T-helper 9 cell (primary cell): Measurements from ENCODE around the gene RRP1B.
"Not testable (repeated sequence)": the region's sequence is repeated elsewhere in the genome, so short reads cannot be mapped to it uniquely, and the experiment has no call there.

Source experiments
- DNase-seq: peaks from one replicate; pipeline ENCODE4 v3.0.0-alpha.2; 2020

RRP1B gene

DNA sequence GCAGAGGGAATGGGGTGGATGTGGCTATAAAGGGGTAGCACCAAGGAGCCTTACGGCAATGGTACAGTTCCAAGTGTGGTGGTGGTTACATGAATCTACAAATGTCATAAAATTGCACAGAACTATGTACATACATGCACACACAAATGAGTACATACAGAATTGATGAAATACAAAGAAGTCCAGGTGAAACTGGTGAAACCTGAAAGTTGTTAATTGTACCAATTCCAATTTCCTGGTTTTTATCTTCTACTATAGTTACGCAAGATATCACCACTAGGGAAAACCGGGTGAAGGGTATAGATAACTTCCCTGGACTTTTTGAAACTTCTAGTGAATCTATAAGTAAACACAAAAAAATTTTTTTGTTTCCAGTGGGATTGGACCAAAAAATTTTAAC, 19.0 kb upstream of the RRP1B start:
- DNase-seq, result no peak

DNA sequence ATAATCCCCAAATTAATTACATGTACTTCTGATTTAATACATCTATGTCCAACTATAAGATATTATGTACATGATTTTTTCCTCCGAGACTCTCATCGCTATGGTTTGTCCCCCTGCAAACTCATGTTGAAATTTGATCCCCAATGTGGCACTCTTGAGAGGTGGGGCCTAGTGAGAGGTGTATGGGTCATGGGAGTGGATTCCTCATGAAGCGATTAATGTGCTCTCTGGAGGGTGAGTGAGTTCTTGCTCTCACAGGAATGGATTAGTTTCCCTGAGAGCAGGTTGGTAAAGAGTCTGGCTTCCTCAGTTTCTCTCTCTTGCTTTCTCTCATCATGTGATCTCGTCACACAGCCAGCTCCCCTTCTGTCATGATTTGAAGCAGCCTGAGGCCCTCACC, 16.2 kb upstream of the RRP1B start:
- no peak for DNase-seq

DNA sequence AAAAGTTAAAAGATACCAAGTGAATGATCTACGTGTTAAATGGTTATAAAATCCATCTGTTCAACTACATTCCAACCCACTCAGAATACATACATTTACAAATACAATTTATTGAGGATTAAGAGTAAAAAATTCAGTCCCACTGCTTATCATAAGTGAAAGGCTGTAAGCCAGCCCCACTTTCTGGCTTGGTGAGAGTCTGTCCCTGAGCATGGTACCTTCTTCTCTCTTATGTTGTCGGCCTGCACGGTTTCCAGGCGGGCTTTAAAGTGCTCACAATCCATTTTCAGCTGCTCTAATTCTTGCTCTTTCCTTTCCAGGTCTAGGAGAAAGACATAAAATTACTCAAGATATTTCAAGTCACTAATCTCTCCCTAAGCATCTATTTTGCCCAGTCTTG, 15.3 kb upstream of the RRP1B start:
- DNase-seq, result no peak

DNA sequence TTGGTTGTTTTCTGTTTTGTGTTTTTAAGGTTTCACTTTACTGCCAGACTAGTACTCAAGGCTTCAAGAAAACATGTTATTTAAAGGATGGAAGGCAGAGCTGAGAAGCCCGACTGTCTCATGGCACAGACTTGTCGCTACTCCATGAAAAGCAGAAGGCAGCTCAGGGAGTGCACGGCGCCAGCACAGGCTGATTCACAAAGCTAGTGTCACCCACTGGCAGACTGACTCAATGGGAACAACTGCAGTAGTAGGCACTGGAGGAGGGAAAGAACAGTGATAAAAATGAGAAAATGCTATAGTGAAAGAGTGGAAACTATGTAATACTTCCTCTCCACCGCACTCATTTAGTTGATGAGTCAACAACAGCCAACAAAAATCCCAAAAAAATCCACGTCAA, 14.8 kb upstream of the RRP1B start:
- DNase-seq, result no peak

DNA sequence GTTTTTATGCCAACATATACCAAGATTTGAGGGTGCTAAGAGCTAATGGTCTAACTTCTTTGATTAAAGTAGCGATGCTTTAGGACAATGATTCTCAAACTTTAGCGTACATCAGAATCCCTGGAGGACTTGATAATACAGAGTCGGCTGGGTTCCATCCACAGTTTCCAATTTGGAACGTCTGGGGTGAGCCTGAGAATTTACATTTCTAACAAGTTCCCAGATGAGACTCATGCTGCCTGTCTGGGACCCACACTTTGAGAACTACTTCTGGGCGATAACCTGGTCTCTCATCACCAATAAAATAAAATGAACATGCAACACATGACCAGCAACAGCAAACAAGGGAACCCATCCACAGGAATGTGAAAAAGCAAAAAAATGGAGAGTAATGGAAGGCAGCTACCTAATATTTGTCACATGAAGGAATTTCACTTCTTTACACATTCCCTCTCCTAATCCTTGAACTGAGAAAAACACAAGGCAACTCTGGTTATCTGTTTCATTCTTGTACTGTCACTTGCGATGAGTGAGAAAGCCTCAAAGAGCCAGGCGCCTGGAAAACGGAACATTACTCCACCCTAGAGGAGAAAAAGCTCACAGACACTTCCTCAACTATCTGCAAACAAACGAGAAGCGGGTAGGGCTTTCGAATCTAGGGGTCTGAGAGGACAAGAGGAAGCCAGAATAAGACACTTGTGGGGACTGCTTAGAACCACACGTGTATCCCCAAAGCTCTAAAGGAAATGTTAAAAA, 14.0 kb upstream of the RRP1B start:
- no peak for DNase-seq

DNA sequence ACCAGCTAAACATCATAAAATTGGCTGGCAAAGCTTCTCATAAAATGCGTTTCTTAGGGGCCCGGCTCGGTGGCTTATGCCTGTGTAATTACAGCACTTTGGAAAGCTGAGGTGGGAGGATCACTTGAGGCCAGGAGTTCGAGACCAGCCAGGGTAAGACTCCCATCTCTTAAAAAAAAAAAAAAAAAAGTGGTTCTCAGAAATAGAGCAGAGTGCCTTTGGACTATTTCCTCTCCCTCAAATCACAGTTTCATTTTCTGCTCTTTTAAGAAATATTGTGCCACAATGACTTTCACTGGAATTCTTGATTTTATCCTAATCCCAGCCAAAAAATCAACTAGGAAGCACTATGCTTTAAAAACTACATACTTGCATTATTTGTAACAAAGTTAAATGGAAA, 13.4 kb upstream of the RRP1B start:
- DNase-seq, result no peak

DNA sequence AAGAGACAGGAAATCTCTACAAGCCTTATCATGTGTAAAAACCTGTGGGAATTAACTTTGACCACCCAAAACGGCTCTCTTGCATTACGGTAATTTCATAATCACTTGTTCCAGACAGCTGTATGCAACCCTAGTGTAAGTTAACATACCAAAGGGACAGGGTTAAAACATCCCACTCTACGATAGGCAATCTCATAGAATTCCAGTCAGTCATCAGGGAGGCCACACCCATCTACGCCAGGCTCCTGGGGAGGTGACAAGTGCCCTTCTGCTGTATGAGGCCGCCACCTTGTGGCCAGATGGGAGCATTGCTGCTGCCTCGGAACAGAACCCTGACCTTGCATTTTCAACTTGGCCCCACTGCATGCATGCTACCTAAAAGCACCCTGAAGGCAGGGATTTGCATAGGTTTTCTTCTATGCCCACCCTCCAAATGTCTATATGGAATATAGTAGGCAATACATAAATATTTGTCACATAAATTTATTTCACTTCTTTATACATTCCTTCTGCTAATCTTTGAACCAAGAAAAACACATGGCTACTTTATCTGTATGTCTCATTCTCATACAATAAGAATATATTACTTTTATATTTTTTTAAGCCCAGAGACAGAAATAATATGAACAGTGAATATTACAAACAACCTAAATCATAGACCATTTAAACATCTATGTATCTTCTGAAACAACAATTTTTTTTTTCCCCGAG, 12.7 kb upstream of the RRP1B start:
- peak; percentile 79 for DNase-seq

DNA sequence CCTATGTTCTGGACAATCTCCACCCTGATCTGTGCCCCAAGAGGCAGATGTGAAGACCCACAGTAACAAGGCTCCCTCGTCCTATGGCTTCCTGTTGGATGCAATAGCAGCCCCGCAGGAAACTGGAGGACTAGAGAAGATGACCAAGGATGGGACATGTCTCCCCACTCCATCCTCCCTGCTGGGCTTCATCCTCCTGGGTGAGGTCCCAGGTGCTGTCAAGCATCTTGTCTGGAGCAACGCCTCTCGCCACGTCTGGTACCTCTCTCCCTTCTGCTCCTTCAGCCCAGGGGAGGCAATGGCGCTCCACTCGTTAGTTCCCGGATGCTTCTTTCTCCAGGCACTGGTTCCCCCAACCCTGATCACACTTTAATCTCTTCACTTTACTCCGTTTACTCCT, 11.2 kb upstream of the RRP1B start:
- no peak for DNase-seq

DNA sequence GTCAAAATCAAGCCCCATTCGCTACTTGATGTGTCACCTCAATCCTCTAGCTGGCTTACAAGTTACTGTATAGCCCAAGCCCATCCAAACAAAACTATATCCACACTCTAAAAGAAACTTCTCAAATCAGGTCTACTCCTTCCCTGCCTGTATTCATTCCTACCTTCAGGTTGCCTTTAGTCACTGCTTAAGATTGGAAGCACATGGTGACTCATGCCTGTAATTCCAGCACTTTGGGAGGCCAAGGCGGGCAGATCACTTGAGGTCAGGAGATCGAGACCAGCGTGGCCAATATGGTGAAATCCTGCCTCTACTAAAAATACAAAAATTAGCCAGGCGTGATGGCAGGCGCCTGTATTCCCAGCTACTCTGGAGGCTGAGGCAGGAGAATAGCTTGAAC, 7.4 kb upstream of the RRP1B start:
- not testable (repeated sequence) for DNase-seq

DNA sequence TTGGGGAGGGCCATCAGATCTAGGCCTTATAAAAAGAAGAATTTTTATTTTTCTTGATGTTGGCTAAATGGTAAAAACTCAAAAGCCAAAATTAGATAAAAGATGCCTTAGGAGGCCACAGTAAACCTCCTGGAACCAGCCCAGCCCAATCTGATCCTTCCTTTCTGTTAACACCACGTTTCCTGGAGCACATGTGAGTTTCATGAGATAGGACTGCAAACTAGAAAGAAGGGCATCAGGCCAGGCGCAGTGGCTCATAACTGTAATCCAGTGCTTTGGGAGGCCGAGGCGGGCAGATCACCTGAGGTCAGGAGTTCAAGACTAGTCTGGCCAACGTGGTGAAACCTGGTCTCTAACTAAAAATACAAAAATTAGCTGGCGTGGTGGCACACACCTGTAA, 6.7 kb upstream of the RRP1B start:
- no peak for DNase-seq

DNA sequence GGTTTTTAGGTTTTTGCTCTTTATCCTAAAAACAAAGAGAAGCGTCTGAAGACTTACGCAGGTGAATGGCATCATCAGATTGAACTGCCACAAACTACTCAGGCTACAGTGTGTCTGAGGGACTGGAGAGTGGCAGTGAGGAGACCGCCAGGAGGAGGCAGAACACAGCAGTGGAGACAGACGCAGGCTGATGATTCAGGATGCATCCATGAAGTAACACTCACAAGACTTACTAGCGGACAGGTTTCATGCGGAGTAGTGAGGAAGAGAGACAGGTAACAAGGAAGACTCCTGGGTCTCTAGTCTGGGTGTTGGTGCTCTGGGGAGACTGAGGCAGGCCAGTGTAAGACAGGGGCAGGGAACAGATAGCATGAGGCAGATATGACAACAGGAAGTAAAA, 5.7 kb upstream of the RRP1B start:
- no peak for DNase-seq

DNA sequence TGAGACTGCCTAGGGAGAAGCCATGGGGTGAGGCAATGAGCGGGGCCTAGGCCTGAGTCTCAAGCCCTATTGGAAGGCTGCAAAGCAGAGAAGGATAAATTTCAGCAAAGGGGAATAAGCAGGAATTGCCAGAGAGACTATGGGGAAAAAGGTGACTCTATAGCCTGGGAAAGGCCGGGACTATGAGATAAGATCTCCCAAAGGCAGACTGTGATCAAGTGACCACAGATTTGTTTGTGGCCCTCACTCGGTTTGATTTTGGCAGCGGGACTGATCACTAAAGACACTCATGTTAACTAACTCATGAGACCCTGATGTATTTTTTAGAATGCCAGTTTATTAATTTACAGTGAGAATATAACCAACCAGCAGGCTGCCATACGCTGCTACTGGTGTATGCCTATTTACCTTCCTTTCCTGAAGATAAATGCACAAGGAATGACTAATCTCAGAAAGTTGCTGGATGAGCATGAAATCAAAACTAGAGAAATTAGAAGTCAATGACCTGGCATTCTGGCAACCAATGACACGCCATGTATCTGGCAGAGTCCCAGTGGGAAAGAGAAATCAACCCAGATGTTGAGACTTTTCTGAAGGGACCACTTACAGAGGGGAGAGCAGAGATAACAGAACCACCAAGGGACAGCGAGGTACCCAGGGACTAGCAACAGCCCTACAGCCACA, 4.4 kb upstream of the RRP1B start:
- no peak for DNase-seq

DNA sequence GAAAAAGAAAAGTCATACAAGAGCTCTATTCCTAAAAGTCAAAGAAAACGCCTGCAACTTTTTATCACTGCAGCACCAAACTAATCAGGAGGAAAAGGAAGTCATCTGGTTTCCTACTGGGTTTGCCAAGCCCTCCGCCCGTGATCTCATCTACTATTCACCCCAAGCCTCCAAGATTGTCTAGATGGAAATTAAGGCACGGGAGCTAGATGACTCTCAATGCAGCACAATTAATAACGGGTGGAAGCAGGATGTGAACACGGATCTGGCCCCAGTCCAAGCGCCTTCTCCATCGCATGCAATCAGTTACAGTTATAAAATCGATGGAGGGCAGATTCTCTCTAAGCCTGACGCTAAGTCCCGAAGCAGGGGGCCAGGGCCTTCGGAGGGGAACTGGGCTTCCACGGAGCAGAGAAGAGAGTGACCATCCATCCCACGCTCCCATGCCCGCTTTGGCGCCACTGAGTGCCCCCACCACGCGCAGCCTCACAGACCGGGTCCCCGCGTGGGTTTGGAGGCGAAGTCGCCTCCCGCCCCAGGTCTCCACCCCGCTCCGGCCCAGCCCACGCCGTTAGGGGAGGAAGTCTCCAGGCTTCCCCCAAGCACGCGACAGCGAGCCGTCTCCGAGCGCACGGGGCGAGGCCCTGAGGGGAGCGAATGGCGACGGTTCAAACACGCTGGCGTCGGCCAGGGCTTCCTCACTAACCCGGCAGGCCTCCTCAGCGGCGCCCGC, 1.8 kb upstream of the RRP1B start:
- DNase-seq, result no peak

DNA sequence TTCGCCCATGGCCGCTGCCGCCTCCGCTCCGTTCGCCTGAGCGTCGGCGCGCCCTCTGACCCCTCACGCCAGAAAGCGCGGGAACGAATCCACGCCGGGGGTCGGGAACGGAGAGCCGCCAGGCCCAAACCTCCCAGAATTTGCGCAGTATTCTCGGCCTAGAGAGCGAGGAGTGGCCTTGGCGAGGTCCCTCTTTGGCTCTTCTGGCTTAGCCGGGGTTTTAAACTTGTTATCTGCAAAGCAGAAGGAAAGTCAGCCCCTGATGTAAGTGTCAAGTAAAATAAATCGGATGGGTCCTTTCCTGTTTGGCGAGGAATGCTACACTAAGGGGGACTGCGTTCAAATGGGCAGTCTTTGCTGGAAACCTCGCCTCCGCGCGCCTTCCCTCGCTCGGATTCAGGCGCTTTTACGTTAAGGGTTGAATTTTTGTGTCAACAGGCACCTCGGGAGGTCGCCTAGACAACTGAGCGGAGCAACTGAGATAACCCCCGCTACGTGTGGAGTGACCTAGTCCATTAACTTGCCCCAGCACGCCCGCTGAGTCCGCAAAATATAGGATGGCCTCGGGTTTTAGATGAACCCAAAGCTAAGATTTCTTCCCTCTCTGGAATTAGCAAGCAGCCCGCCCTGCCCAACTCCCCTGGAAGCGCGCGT, 1.1 kb upstream of the RRP1B start:
- no peak for DNase-seq

DNA sequence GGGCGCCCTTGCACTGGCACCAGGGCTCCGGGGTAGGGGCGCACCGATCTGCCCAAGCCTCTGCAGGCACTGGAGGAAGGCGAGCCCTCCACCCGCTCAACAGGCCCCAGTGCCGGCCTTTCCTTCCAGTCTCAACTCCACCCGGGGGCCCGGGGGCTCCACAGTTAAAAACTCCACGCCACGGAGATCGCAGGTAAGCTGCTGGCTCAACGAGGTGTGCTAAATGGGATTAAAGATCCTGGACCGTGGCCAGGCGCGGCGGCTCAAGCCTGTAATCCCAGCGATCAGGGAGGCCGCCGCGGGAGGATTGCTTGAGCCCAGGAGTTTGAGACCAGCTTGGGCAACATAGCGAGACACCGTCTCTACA, 608 bp upstream of the RRP1B start:
- no peak for DNase-seq

DNA sequence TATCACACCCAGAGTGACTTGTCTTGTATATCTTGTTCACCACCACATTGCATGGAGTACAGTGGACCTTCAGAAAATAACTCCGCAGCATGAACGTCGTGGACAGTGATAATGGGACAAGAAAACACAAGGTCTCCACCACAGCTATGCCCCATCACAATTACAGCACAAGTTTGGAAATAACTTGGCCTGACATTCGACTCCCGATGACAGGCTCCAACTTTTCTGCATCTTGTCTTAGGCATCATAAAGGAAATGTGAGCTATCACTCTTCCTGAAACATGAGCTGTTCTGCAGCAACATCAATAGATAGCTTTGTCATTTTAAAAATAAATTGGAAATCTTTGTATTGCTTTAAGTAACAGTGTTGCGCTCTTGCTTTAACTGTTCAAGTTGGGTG, 2.9 kb downstream of the RRP1B start:
- DNase-seq, result no peak

DNA sequence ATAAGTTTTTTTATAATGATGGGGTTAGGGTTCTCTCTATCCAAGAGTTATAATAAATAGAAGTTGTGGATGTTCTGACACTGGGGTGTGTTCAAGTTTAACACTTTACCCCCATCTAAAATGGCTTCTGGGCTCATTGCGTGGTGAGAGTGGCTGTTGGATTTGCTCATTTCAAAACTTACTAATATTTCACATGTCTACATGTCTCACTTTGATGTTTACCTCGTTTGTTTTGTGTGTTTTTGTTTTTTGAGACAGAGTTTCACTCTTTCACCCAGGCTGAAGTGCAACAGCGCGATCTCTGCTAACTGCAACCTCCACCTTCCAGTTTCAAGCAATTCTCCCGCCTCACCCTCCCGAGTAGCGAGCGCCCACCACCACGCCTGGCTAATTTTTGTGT, 3.7 kb downstream of the RRP1B start:
- no peak for DNase-seq

DNA sequence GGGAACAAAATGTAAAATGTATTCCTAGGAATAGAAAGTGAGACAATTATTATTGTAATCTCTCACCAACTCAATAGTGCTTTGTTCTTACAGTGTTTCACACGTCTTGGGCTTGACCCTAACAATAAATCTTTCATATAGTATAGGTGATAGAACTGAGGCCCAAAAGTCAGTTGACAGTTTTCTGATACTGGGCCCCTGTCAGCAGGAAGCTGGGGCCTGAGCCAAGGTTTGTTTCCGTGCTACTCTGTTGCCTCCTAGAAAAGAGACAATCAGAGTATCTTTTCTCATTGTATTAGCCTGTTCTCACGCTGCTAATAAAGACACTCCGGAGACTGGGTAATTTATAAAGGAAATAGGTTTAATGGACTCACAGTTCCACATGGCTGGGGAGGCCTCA, 5.0 kb downstream of the RRP1B start:
- DNase-seq, result no peak

DNA sequence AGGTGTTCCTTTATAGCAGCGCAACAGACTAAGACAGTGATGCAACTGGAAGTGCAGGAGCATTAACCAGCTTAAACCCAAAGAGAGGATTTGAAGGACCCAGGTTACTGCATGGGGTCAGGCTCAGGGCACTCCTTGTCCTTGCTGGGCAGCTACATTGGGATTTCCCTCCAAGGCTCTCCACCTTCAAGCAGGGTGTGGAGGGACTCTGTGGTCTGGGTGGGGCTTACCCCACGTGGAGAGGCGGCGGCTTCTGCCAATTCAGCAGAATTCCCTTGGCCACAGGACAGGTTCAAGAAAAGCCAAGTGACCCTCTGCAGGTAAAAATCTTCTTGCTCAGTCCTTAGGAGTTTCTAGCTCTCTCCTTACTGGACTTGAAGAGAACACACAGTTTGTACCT, 6.5 kb downstream of the RRP1B start:
- DNase-seq, result no peak

DNA sequence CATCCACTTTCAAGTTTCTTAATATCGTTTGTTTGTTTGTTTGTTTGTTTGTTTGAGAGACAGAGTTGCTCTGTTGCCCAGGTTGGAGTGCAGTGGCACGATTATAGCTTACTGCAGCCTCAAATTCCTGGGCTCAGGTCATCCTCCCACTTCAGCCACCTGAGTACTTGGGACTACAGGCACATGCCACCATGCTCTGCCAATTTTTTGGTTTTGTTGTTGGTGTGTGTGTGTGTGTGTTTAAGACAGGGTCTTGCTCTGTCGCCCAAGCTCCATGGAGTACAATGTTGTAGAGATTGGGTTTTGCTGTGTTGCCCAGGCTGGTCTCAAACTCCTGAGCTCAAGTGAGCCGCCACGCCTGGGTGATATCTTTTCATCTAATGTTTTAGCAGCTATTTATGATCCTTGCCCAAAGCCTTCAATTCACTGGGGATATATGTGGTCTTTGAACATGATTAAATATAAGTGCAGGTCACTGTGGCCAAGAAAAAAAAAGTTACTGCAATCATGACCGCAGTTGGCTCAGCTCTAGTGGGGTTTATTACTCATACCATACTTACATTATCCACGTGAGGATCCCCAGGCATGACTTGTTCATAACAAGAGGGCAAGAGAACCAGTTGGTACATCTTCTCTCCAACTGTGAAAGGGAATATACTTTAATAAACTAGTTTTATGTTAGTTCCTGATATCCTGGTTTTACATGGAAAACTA, 8.0 kb downstream of the RRP1B start:
- no peak for DNase-seq

DNA sequence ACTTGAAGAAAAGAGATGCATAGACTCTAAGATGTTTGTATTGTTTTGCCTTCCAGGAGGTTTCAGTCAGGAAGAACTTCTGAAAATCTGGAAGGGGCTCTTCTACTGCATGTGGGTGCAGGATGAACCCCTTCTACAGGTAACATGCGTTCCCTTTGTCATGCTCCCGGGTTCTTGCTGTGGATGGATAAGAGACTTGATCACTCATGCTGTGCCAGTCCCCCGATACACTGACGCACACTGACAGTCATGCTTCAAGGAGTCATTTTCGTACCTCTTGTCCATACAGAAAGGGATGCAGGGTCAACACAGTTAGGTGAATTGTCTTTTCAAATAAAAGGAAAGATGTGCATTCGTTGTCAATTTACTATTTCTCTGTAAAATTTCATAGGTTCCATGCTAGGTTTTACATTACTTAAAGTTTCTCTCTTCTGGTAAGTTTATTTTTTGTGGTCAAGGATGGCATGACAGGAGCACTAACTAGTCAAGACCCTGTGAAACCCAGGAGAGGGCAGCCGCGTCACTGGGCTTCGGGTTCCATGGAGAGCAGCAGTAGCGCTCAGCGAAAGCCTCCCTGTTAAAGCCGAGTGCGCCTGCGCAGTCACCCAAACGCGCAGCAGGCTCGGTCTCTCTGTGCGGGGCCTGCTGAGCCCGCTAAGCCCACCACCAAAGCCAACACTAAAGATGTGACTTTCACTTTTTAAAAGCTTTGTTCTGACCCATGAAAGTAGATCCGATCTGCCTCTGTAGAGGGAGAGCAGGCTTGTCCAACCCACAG, 10.7 kb downstream of the RRP1B start:
- no peak for DNase-seq

DNA sequence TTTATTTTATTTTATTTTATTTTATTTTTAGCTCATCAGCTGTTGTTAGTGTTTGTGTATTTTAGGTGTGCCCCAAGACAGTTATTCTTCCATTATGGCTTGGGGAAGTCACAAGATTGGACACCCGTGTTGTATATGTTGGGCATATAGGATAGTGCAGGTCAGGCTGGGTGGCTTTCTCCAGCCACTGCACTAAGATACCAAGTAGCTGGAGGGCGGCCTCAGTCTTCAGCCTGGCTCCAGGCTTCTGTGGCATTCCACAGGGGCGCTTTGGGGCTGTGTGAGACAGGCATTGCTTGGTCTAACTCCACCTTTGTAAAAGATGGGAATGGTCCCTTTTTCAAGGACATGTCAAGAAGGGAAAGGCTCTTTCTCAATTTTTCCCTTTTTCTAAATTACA, 16.5 kb downstream of the RRP1B start:
- no peak for DNase-seq
